ENCODE results near the gene GFI1B. TPM values are rescaled to one million over a fixed set of nuclear protein-coding genes. Genes with fewer than 3 reads are reported as not detected.

GFI1B gene
- total and polyA plus RNA-seq, 2 of the 4 experiments (the other 2 are of a cell fraction) = 0.02 TPM; not detected in 1

DNA sequence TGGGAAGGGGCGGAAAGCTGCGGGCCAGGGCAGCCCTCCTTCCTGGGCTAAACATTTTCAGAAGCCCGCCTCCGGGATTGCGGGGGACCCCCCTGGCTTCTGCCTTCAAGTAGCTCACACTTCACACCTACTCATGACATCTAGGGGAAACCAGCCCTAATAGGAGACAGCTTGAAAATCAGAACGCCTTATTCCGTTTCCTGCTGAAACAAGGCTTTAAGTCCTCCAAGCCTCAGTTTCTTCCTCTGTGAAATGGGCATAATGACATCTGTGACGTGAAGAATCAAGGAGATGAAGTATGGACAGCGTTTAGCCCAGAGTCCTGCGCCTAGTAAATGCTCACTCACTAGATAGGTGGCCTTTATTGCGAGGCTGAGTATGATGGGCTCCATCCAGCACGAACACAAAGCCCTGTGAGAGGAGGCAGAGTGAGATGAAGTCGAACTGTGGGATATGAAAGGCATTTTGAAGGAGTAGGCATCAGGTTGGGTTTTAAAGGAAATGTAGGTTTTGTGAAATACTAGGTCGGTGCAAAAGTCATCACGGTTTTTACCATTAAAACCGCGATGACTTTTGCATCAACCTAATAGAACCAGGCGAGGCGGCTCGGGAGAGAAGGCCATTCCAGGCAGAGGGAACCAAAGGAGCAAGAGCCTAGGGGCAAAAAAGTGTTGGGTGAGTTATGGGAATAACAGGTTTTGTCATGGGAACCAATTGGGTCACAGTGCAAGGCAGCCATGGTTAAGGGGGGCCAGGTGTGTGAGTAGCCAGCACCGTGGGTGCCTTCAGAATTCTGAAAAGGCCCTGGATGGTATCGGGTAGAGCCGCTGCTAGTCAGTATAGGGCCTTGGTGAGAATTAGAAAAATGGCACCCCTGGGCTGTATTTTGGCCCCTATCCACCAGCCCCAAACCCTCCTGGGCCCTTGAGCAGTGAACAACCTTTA is 33.0 kb upstream of the GFI1B start:
- no peak for TF ChIP-seq POLR2A (IDR thresholded peaks at IDR 0.05; ENCODE audit: low read depth, low read length)
- no peaks in the 10 kb centered on the region for H3K36me3 ChIP-seq (ENCODE audit: control insufficient read depth, insufficient read depth, low read length)
- ATAC-seq (ENCODE audit: low read depth) = no peak

More for the DNA sequence above, 33.0 kb upstream of the GFI1B start:
- Histone ChIP-seq H3K79me1 (ENCODE audit: low read depth in 1 of 2, low read length in 2 of 2) (peaks cover 12 to 39% of the 10 kb centered on the region in 2 experiments), H4K20me1 (ENCODE audit: insufficient read depth, low read length) (peaks cover 12% of the 10 kb centered on the region; the same call in 1 of the 2 replicates), H2BK5ac (ENCODE audit: low read depth, low read length, poor library complexity, severe bottlenecking) (peak overlapping the region; percentile 86), H3K4me3 (ENCODE audit: insufficient read depth, low read depth, low read length) (peak overlapping the region; percentile 56), H3K4me2 (ENCODE audit: low read depth, low read length) (peak overlapping the region; percentile 75), H2BK15ac (ENCODE audit: low read depth, low read length) (peak overlapping the region; percentile 91; the same call in 2 of the 3 replicates), H4K8ac (ENCODE audit: low read depth in 2 of 2, low read length in 2 of 2) (peak overlapping the region; percentile 89 to 98), H3K9ac (ENCODE audit: low read depth, low read length) (peak overlapping the region; percentile 70), H3K4me1 (ENCODE audit: control insufficient read depth, insufficient read depth, low read length) (peaks cover 19% of the 10 kb centered on the region), H4K91ac (ENCODE audit: insufficient read depth, low read depth, low read length) (peak overlapping the region; percentile 98), H3K9me1 (ENCODE audit: insufficient read depth, low read length) (peaks cover 17% of the 10 kb centered on the region), H3K23ac (ENCODE audit: low read depth, low read length) (peak overlapping the region; percentile 72; the same call in 1 of the 2 replicates), H4K5ac (ENCODE audit: low read depth, low read length) (peak overlapping the region; percentile 99), H2BK20ac (ENCODE audit: low read depth, low read length) (peak overlapping the region; percentile 92), H3K56ac (ENCODE audit: extremely low read depth, insufficient read depth, low read length) (peak overlapping the region; percentile 29; the same call in 1 of the 2 replicates), H2AK9ac (replicated peaks; ENCODE audit: low read depth, low read length, poor library complexity) (peak overlapping the region; percentile 96), H2BK120ac (ENCODE audit: low read depth, low read length) (peak overlapping the region; percentile 94), H3K14ac (replicated peaks; ENCODE audit: low read depth, low read length) (peak overlapping the region; percentile 47), H2AK5ac (ENCODE audit: low read depth, low read length) (peak overlapping the region; percentile 99), H3K27me3 (ENCODE audit: control insufficient read depth, insufficient read depth, low read length) (no peaks in the 10 kb centered on the region), H3K27ac (ENCODE audit: insufficient read depth, low read length) (peak overlapping the region; percentile 90), H2AFZ (replicated peaks; ENCODE audit: low read length, poor library complexity) (peak overlapping the region; percentile 97), H3K18ac (ENCODE audit: low read depth, low read length) (peak overlapping the region; percentile 40), H3K9me3 (ENCODE audit: control insufficient read depth, insufficient read depth, low read length) (no peaks in the 10 kb centered on the region), H3K4ac (ENCODE audit: low read depth, low read length) (peak overlapping the region; percentile 95)
- no peak for DNase-seq
- dilution Hi-C loops (cut with HindIII; ENCODE audit: low sequenced_read_pairs, unreplicated experiment) = no loop called here
- intact Hi-C loops (cut with micrococcal nuclease) = no loop called here
- CTCF ChIA-PET = no interaction called here
- no TSS peak for BruUV-seq (replicated peaks)
- in situ Hi-C loops (cut with MboI; ENCODE audit: low sequenced_read_pairs) = no loop called here
- 100% methylated on average over 2 of the region's 23 CpGs; no CpG with 5 or more reads in 1 of the 2 experiments for WGBS, 2 experiments (ENCODE audit: extremely low coverage in 2 of 2, insufficient read length in 1 of 2)
- POLR2A ChIA-PET (ENCODE audit: unreplicated experiment) = interaction anchor here (0.8 to 1.0 kb wide), 3 partner anchors 8 to 595 kb away, joined by 4 to 8 read pairs (median 6); no protein-coding TSS in a partner anchor

Data from IMR-90 (cell line).